Measurements from ENCODE around the gene SHC2. TPM values are rescaled to one million over a fixed set of nuclear protein-coding genes. Genes with fewer than 3 reads are reported as not detected.
A peak's percentile ranks its signal among the peaks of the same experiment; 100 is the strongest.

Gene SHC2
- total and polyA plus RNA-seq, 9 of the 15 experiments (the other 6 are each of a cell fraction or from before 2014, with no cell fraction given): 0.14 to 0.36 (median 0.17) TPM; not detected in 5

GRCh38 chr19:472005-472858 lies 11.4 kb upstream of the SHC2 start:
- in situ Hi-C loops (cut with MboI): no loop called here
- intact Hi-C loops (cut with micrococcal nuclease): no loop called here

More at GRCh38 chr19:472005-472858, 11.4 kb upstream of the SHC2 start:
- ChIA-PET POLR2A (interaction anchor here (0.6 to 1.1 kb wide), 2 partner anchors 8 to 169 kb away, joined by 3 read pairs; no protein-coding TSS in a partner anchor), CTCF (ENCODE audit: low intra/inter-chr PET ratio) (no interaction called here)
- H3K27ac ChIP-seq (ENCODE audit: extremely low read depth, low read depth, low read length): no peak overlapping the region
- no peak for DNase-seq (ENCODE audit: extremely low read depth in 1 of 4, low spot score in 3 of 4)
- no peaks in the 10 kb centered on the region for H3K36me3 ChIP-seq (ENCODE audit: control insufficient read depth, insufficient read depth, low read length)
- no peak overlapping the region for H3K4me3 ChIP-seq
- BruUV-seq (replicated peaks): no TSS peak
- peak; percentile 36 for ATAC-seq
- peaks cover 5% of the 10 kb centered on the region; the same call in 1 of the 2 replicates for H4K20me1 ChIP-seq (replicated peaks; ENCODE audit: control insufficient read depth, insufficient read depth, low read length)
- FAIRE-seq: no peak
- H3K4me2 ChIP-seq (ENCODE audit: insufficient read depth, low read length): no peak overlapping the region
- peaks cover 0 to 22% of the 10 kb centered on the region in 2 experiments; a peak in 2 of 5 replicates for H3K27me3 ChIP-seq (ENCODE audit: control insufficient read depth in 2 of 2, insufficient read depth in 2 of 2, low read length in 2 of 2)
- H3K9me3 ChIP-seq (replicated peaks; ENCODE audit: control insufficient read depth, insufficient read depth, low read depth, low read length): no peaks in the 10 kb centered on the region
- no peak for TF ChIP-seq ZNF766 (CRISPR knock-in tag; conservative IDR thresholded peaks at IDR 0.05)
- no peak for TF ChIP-seq RBM34 (IDR thresholded peaks at IDR 0.05; ENCODE audit: borderline replicate concordance, insufficient read depth, low read length)
- peak; percentile 23 to 35; a peak in 1 of 4 replicates for TF ChIP-seq KDM1A (IDR thresholded peaks at IDR 0.05)
- peak; percentile 60 for TF ChIP-seq RBM25 (IDR thresholded peaks at IDR 0.05; ENCODE audit: low read depth, low read length, severe bottlenecking)
- no peak for TF ChIP-seq TAF9B (IDR thresholded peaks at IDR 0.05; ENCODE audit: partially characterized antibody)
- TF ChIP-seq EGR1 (conservative IDR thresholded peaks at IDR 0.05): peak; percentile 47; the same call in 1 of the 2 replicates
- TF ChIP-seq, protein P1, sequence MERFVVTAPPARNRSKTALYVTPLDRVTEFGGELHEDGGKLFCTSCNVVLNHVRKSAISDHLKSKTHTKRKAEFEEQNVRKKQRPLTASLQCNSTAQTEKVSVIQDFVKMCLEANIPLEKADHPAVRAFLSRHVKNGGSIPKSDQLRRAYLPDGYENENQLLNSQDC (CRISPR knock-in tag; IDR thresholded peaks at IDR 0.05): no peak
- TF ChIP-seq MITF (IDR thresholded peaks at IDR 0.05): no peak
- peak; percentile 18 for TF ChIP-seq ZFP36 (IDR thresholded peaks at IDR 0.05; ENCODE audit: low read depth, low read length, partially characterized antibody)
- TF ChIP-seq, protein P2, sequence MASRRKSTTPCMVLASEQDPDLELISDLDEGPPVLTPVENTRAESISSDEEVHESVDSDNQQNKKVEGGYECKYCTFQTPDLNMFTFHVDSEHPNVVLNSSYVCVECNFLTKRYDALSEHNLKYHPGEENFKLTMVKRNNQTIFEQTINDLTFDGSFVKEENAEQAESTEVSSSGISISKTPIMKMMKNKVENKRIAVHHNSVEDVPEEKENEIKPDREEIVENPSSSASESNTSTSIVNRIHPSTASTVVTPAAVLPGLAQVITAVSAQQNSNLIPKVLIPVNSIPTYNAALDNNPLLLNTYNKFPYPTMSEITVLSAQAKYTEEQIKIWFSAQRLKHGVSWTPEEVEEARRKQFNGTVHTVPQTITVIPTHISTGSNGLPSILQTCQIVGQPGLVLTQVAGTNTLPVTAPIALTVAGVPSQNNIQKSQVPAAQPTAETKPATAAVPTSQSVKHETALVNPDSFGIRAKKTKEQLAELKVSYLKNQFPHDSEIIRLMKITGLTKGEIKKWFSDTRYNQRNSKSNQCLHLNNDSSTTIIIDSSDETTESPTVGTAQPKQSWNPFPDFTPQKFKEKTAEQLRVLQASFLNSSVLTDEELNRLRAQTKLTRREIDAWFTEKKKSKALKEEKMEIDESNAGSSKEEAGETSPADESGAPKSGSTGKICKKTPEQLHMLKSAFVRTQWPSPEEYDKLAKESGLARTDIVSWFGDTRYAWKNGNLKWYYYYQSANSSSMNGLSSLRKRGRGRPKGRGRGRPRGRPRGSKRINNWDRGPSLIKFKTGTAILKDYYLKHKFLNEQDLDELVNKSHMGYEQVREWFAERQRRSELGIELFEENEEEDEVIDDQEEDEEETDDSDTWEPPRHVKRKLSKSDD (conservative IDR thresholded peaks at IDR 0.05; ENCODE audit: low read length): no peak
- TF ChIP-seq ZBTB8A (IDR thresholded peaks at IDR 0.05; ENCODE audit: partially characterized antibody): no peak
- peak; percentile 35; the same call in 1 of the 2 replicates for TF ChIP-seq BCOR (IDR thresholded peaks at IDR 0.05)
- TF ChIP-seq, protein P3, sequence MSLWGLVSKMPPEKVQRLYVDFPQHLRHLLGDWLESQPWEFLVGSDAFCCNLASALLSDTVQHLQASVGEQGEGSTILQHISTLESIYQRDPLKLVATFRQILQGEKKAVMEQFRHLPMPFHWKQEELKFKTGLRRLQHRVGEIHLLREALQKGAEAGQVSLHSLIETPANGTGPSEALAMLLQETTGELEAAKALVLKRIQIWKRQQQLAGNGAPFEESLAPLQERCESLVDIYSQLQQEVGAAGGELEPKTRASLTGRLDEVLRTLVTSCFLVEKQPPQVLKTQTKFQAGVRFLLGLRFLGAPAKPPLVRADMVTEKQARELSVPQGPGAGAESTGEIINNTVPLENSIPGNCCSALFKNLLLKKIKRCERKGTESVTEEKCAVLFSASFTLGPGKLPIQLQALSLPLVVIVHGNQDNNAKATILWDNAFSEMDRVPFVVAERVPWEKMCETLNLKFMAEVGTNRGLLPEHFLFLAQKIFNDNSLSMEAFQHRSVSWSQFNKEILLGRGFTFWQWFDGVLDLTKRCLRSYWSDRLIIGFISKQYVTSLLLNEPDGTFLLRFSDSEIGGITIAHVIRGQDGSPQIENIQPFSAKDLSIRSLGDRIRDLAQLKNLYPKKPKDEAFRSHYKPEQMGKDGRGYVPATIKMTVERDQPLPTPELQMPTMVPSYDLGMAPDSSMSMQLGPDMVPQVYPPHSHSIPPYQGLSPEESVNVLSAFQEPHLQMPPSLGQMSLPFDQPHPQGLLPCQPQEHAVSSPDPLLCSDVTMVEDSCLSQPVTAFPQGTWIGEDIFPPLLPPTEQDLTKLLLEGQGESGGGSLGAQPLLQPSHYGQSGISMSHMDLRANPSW (CRISPR knock-in tag; IDR thresholded peaks at IDR 0.05): no peak
- H3K9me1 ChIP-seq (ENCODE audit: control insufficient read depth, insufficient read depth, low read length): no peaks in the 10 kb centered on the region
- no peak overlapping the region for H3K9ac ChIP-seq (ENCODE audit: insufficient read depth in 1 of 2, low read depth in 2 of 2, low read length in 2 of 2)
- no peak overlapping the region for H2AFZ ChIP-seq (ENCODE audit: low read depth, low read length)
- no peaks in the 10 kb centered on the region for H3K79me2 ChIP-seq (ENCODE audit: control insufficient read depth, insufficient read depth, low read length)
- H3K4me1 ChIP-seq (replicated peaks in 1 of 2; ENCODE audit: control insufficient read depth in 2 of 2, insufficient read depth in 2 of 2, low read length in 2 of 2): peaks cover 0 to 34% of the 10 kb centered on the region in 2 experiments; a peak in 3 of 5 replicates
- 25% methylated on average over 21 of the region's 23 CpGs for WGBS (ENCODE audit: insufficient coverage, low coverage, missing lambda C conversion rate)

Data from K562 (cell line).